Measurements from ENCODE around the gene RING1. TPM values are rescaled to one million over a fixed set of nuclear protein-coding genes. Genes with fewer than 3 reads are reported as not detected.

RING1 gene
- total RNA-seq, 1 donor from 2014 or later = 43.8 TPM

DNA sequence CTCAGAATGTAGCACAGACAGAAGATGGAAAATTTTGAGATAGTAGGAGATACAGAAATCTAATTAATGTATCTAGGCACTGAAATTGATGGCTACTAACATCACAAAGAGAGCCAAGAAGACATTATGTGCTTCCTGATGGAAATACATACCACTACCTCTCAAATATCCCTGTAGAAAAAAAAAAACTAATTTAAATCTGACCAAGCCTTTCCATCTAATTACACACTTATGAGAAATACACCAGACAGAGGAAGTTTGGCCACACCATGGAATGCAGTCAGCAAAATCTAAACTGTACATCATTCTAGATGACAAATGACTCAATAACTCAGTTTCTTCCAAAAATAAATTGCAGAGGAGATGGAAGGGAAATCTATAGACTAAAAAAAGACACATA, 44.5 kb downstream of the RING1 start:
- no peak for ATAC-seq (ENCODE audit: low read depth)
- no peak overlapping the region for H3K4me3 Mint-ChIP-seq
- CTCF ChIA-PET = no interaction called here
- no peaks in the 10 kb centered on the region for H3K9me3 Mint-ChIP-seq
- peak overlapping the region; percentile 20 for H3K27ac Mint-ChIP-seq
- TF ChIP-seq, protein P1, sequence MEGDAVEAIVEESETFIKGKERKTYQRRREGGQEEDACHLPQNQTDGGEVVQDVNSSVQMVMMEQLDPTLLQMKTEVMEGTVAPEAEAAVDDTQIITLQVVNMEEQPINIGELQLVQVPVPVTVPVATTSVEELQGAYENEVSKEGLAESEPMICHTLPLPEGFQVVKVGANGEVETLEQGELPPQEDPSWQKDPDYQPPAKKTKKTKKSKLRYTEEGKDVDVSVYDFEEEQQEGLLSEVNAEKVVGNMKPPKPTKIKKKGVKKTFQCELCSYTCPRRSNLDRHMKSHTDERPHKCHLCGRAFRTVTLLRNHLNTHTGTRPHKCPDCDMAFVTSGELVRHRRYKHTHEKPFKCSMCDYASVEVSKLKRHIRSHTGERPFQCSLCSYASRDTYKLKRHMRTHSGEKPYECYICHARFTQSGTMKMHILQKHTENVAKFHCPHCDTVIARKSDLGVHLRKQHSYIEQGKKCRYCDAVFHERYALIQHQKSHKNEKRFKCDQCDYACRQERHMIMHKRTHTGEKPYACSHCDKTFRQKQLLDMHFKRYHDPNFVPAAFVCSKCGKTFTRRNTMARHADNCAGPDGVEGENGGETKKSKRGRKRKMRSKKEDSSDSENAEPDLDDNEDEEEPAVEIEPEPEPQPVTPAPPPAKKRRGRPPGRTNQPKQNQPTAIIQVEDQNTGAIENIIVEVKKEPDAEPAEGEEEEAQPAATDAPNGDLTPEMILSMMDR (IDR thresholded peaks at IDR 0.05) = no peak
- H3K27me3 Mint-ChIP-seq = no peaks in the 10 kb centered on the region
- intact Hi-C loops (cut with micrococcal nuclease) = no loop called here
- H3K4me1 Mint-ChIP-seq = peaks cover 28% of the 10 kb centered on the region
- no peak for DNase-seq
- POLR2A ChIA-PET = interaction anchor here (0.7 to 5.5 kb wide), 2 partner anchors 19 to 158 kb away, joined by 8 to 55 read pairs; partner anchors contain the start of genes PHF1, RPS18 and VPS52
- peaks cover 33% of the 10 kb centered on the region for H3K36me3 Mint-ChIP-seq (ENCODE audit: low read depth)

DNA sequence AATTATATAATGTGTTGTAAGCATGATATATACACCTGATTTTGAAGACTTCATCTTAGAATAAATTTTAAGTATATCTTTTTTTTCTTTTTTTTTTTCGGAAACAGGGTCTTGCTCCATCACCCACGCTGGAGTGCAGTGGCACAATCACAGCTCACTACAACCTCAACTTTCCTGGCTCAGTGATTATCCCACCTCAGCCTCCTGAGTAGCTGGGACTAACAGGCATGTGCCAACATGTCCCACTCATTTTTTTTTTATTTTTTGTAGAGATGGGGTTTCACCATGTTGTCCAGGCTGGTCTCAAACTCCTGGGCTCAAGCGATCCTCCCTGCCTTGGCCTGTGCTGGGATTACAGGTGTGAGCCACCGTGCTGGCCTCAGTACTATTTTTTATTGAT, 46.3 kb downstream of the RING1 start:
- Mint-ChIP-seq H3K9me3 (no peaks in the 10 kb centered on the region), H3K27ac (no peak overlapping the region), H3K4me1 (peaks cover 12% of the 10 kb centered on the region), H3K36me3 (ENCODE audit: low read depth) (peaks cover 44% of the 10 kb centered on the region), H3K27me3 (no peaks in the 10 kb centered on the region), H3K4me3 (no peak overlapping the region)
- ATAC-seq (ENCODE audit: low read depth) = no peak
- ChIA-PET POLR2A (interaction anchor here (0.8 kb wide), 1 partner anchor 17 kb away, joined by 6 read pairs; the partner anchor contains the start of genes RPS18 and VPS52), CTCF (no interaction called here)
- DNase-seq = no peak
- intact Hi-C loops (cut with micrococcal nuclease) = no loop called here
- TF ChIP-seq, protein P1 (IDR thresholded peaks at IDR 0.05) = no peak

DNA sequence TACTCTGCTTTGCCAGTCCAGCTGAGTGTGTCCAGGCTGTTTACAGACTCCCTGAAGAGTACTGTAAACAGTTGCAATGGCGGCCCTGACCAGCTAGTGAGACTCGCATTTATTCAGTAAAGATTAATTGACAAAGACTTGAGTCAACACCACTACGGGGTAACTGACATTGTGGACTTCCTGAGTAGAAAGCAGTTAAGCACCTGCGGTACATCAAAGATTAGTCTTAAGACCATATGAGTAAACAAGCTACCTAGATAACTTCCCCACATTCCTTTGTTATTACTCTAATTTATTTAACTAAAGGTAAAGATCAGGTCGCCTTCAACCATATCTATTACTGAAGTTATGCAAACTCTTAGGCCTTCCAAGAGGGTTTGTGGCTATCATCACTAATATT, 50.7 kb downstream of the RING1 start:
- ATAC-seq (ENCODE audit: low read depth) (no peak), DNase-seq (no peak)
- intact Hi-C loops (cut with micrococcal nuclease) = no loop called here
- H3K9me3 Mint-ChIP-seq = peaks cover 4% of the 10 kb centered on the region
- H3K36me3 Mint-ChIP-seq (ENCODE audit: low read depth) = peaks cover 54% of the 10 kb centered on the region
- H3K4me1 Mint-ChIP-seq = no peaks in the 10 kb centered on the region
- H3K27ac Mint-ChIP-seq = no peak overlapping the region
- TF ChIP-seq, protein P1 (IDR thresholded peaks at IDR 0.05) = no peak
- CTCF ChIA-PET = no interaction called here
- POLR2A ChIA-PET = interaction anchor here (2.5 kb wide), 1 partner anchor 13 kb away, joined by 10 read pairs; the partner anchor contains the start of genes RPS18 and VPS52
- no peaks in the 10 kb centered on the region for H3K27me3 Mint-ChIP-seq
- H3K4me3 Mint-ChIP-seq = no peak overlapping the region

Other genes with a start within 250 kb of the RING1 start
- gene BRD2, start 239.9 kb upstream of the RING1 start, total RNA-seq = 347 and 370 TPM in 2 replicates
- 153 and 167 TPM in 2 replicates for gene HLA-DOA, start 198.9 kb upstream of the RING1 start, total RNA-seq
- 718 and 730 TPM in 2 replicates for gene HLA-DPA1, start 134.9 kb upstream of the RING1 start, total RNA-seq
- gene HLA-DPB1, start 132.5 kb upstream of the RING1 start, total RNA-seq = 853 and 854 TPM in 2 replicates
- gene COL11A2, start 16.0 kb upstream of the RING1 start, total RNA-seq = 0.32 and 0.47 TPM in 2 replicates
- 72.4 and 74.3 TPM in 2 replicates for gene RXRB, start 7.8 kb upstream of the RING1 start, total RNA-seq
- gene SLC39A7, start 7.6 kb upstream of the RING1 start, total RNA-seq = 31.7 and 35.2 TPM in 2 replicates
- gene HSD17B8, start 3.8 kb upstream of the RING1 start, total RNA-seq = 12.3 TPM in 2 replicates
- gene VPS52, start 63.4 kb downstream of the RING1 start, total RNA-seq = 82.0 and 97.2 TPM in 2 replicates
- gene RPS18, start 63.6 kb downstream of the RING1 start, total RNA-seq = 4,710 and 5,877 TPM in 2 replicates
- gene B3GALT4, start 68.6 kb downstream of the RING1 start, total RNA-seq = 19.1 and 19.4 TPM in 2 replicates
- 114 and 117 TPM in 2 replicates for gene WDR46, start 80.7 kb downstream of the RING1 start, total RNA-seq
- gene PFDN6, start 81.1 kb downstream of the RING1 start, total RNA-seq = 82.8 and 95.1 TPM in 2 replicates
- gene RGL2, start 90.4 kb downstream of the RING1 start, total RNA-seq = 54.7 and 66.5 TPM in 2 replicates
- gene TAPBP, start 105.6 kb downstream of the RING1 start, total RNA-seq = 319 and 350 TPM in 2 replicates
- 31.6 and 31.8 TPM in 2 replicates for gene ZBTB22, start 109.2 kb downstream of the RING1 start, total RNA-seq
- 82.5 and 85.4 TPM in 2 replicates for gene DAXX, start 114.5 kb downstream of the RING1 start, total RNA-seq
- gene KIFC1, start 183.3 kb downstream of the RING1 start, total RNA-seq = 1.9 and 2.2 TPM in 2 replicates
- gene PHF1, start 202.5 kb downstream of the RING1 start, total RNA-seq = 76.0 and 83.4 TPM in 2 replicates
- gene CUTA, start 209.6 kb downstream of the RING1 start, total RNA-seq = 111 and 120 TPM in 2 replicates
- 19.5 and 25.4 TPM in 2 replicates for gene SYNGAP1, start 211.6 kb downstream of the RING1 start, total RNA-seq
- gene ZBTB9, start 246.1 kb downstream of the RING1 start, total RNA-seq = 10.7 and 12.5 TPM in 2 replicates